MM.1S (cell line): ENCODE data around the gene EMILIN2.

Experiments used
- DNase-seq: peaks from one replicate; pipeline ENCODE4 v3.0.0-alpha.2; 2015
- H2AFZ ChIP-seq: fragments of 300-600 bp; sonication (generic); 2 replicates; pipeline ENCODE4 v1.6.0; 2016; ENCODE audit warnings: antibody characterized with exemption, low read length
- H3F3A ChIP-seq: fragments of 300-600 bp; sonication (generic); 2 replicates; pipeline ENCODE4 v1.6.1; 2016; ENCODE audit warnings: mild to moderate bottlenecking, antibody characterized with exemption, low read length, moderate library complexity, mixed read lengths; ENCODE audit not compliant: insufficient read depth
- H3K27ac ChIP-seq: fragments of 300-600 bp; sonication (generic); 2 replicates; pipeline ENCODE4 v1.5.1; 2016; ENCODE audit warnings: mild to moderate bottlenecking, low read length
- H3K27me3 ChIP-seq: fragments of 300-600 bp; sonication (generic); replicated peaks from 2 replicates; pipeline ENCODE4 v1.6.0; 2016; ENCODE audit warnings: low read length; ENCODE audit not compliant: insufficient read depth
- H3K36me3 ChIP-seq: fragments of 300-600 bp; sonication (generic); replicated peaks from 2 replicates; pipeline ENCODE4 v1.6.1; 2016; ENCODE audit warnings: mild to moderate bottlenecking, low read length, mixed read lengths; ENCODE audit not compliant: insufficient read depth
- H3K4me1 ChIP-seq: fragments of 300-600 bp; sonication (generic); 2 replicates; pipeline ENCODE4 v1.6.1; 2016; ENCODE audit warnings: low read length, mixed read lengths
- H3K4me2 ChIP-seq: fragments of 300-600 bp; sonication (generic); 2 replicates; pipeline ENCODE4 v1.6.0; 2016; ENCODE audit warnings: low read depth, low read length
- H3K4me3 ChIP-seq: fragments of 300-600 bp; sonication (generic); 2 replicates; pipeline ENCODE4 v1.5.1; 2016; ENCODE audit warnings: low read length, mixed read lengths
- H3K79me2 ChIP-seq: fragments of 300-600 bp; sonication (generic); 2 replicates; pipeline ENCODE4 v1.6.1; 2016; ENCODE audit warnings: mixed run types, low read length, mixed read lengths
- H3K9ac ChIP-seq: fragments of 300-600 bp; sonication (generic); 2 replicates; pipeline ENCODE4 v1.6.1; 2016; ENCODE audit warnings: low read length, mixed read lengths
- H3K9me2 ChIP-seq: fragments of 300-600 bp; sonication (generic); replicated peaks from 2 replicates; pipeline ENCODE4 v1.6.1; 2016; ENCODE audit warnings: mild to moderate bottlenecking, low read length, mixed read lengths; ENCODE audit not compliant: insufficient read depth
- H3K9me3 ChIP-seq: fragments of 300-600 bp; sonication (generic); replicated peaks from 2 replicates; pipeline ENCODE4 v1.6.1; 2016; ENCODE audit warnings: mild to moderate bottlenecking, low read length, mixed read lengths; ENCODE audit not compliant: insufficient read depth
- H4K20me1 ChIP-seq: fragments of 300-600 bp; sonication (generic); 2 replicates; pipeline ENCODE4 v1.6.1; 2016; ENCODE audit warnings: mild to moderate bottlenecking, low read length, moderate library complexity, mixed read lengths; ENCODE audit not compliant: insufficient read depth
- CTCF ChIP-seq: fragments of 300-600 bp; sonication (generic); IDR thresholded peaks from 2 replicates; pipeline ENCODE4 v1.5.1; 2016; ENCODE audit warnings: antibody characterized with exemption, low read length, mixed read lengths
- EZH2 ChIP-seq: fragments of 300-600 bp; sonication (generic); optimal IDR thresholded peaks from 2 replicates; pipeline ENCODE3; 2017; ENCODE audit warnings: low read depth, mild to moderate bottlenecking, antibody characterized with exemption, low read length, mixed read lengths
- EZH2phosphoT487 ChIP-seq: fragments of 300-600 bp; sonication (generic); IDR thresholded peaks from 2 replicates; pipeline ENCODE4 v1.6.1; 2018; ENCODE audit warnings: antibody characterized with exemption, low read length

EMILIN2 gene

GRCh38 chr18:2897448-2898185 is 50.8 kb downstream of the EMILIN2 start:
- Histone ChIP-seq H3K9ac (no peak overlapping the region), H3K4me2 (no peak overlapping the region), H3K4me1 (peaks cover 4% of the 10 kb centered on the region; the same call in 1 of the 2 replicates), H2AFZ (no peak overlapping the region), H3K27me3 (no peaks in the 10 kb centered on the region), H4K20me1 (no peaks in the 10 kb centered on the region), H3K4me3 (no peak overlapping the region), H3F3A (0 out of 2 replicates have a peak, but pooled peaks cover 6% of the 10 kb centered on the region), H3K36me3 (no peaks in the 10 kb centered on the region), H3K79me2 (no peaks in the 10 kb centered on the region), H3K9me2 (no peaks in the 10 kb centered on the region), H3K9me3 (no peaks in the 10 kb centered on the region), H3K27ac (no peak overlapping the region)
- no peak for TF ChIP-seq EZH2
- TF ChIP-seq CTCF, result no peak
- no peak for TF ChIP-seq EZH2phosphoT487
- DNase-seq, result no peak

- no peak overlapping the region for H3K9ac ChIP-seq
- TF ChIP-seq EZH2 (no peak), CTCF (no peak), EZH2phosphoT487 (no peak)
Observed at GRCh38 chr18:2898186-2898640, 51.4 kb downstream of the EMILIN2 start.

GRCh38 chr18:2900684-2901422 is 54.0 kb downstream of the EMILIN2 start:
- Histone ChIP-seq H3K9me2 (no peaks in the 10 kb centered on the region), H2AFZ (no peak overlapping the region), H3K4me3 (no peak overlapping the region), H3K27ac (no peak overlapping the region), H3K9ac (no peak overlapping the region), H3K4me2 (no peak overlapping the region), H3K9me3 (no peaks in the 10 kb centered on the region), H3K4me1 (peaks cover 4% of the 10 kb centered on the region; the same call in 1 of the 2 replicates), H3K36me3 (no peaks in the 10 kb centered on the region), H4K20me1 (no peaks in the 10 kb centered on the region), H3K27me3 (no peaks in the 10 kb centered on the region; the same call in 1 of the 2 replicates), H3K79me2 (no peaks in the 10 kb centered on the region), H3F3A (0 out of 2 replicates have a peak, but pooled peaks cover 6% of the 10 kb centered on the region)
- TF ChIP-seq EZH2phosphoT487, result no peak
- TF ChIP-seq CTCF, result no peak
- no peak for TF ChIP-seq EZH2
- peak; percentile 9 for DNase-seq

More at GRCh38 chr18:2898186-2898640, 51.4 kb downstream of the EMILIN2 start:
- Histone ChIP-seq H3F3A (0 out of 2 replicates have a peak, but pooled peaks cover 6% of the 10 kb centered on the region), H2AFZ (no peak overlapping the region), H3K9me3 (no peaks in the 10 kb centered on the region), H4K20me1 (no peaks in the 10 kb centered on the region), H3K4me2 (no peak overlapping the region), H3K27ac (no peak overlapping the region), H3K4me1 (peaks cover 4% of the 10 kb centered on the region; the same call in 1 of the 2 replicates), H3K27me3 (no peaks in the 10 kb centered on the region), H3K4me3 (no peak overlapping the region), H3K9me2 (no peaks in the 10 kb centered on the region), H3K79me2 (no peaks in the 10 kb centered on the region), H3K36me3 (no peaks in the 10 kb centered on the region)
- no peak for DNase-seq
